GM19240 (cell line): ENCODE measurements around the gene LCP1.
"Not testable (repeated sequence)": the region's sequence is repeated elsewhere in the genome, so short reads cannot be mapped to it uniquely, and the experiment has no call there.

Source experiments
- DNase-seq: peaks from one replicate; pipeline ENCODE4 v3.0.0; 2011; ENCODE audit warnings: low spot score; ENCODE audit not compliant: insufficient read length

LCP1 gene, protein sequence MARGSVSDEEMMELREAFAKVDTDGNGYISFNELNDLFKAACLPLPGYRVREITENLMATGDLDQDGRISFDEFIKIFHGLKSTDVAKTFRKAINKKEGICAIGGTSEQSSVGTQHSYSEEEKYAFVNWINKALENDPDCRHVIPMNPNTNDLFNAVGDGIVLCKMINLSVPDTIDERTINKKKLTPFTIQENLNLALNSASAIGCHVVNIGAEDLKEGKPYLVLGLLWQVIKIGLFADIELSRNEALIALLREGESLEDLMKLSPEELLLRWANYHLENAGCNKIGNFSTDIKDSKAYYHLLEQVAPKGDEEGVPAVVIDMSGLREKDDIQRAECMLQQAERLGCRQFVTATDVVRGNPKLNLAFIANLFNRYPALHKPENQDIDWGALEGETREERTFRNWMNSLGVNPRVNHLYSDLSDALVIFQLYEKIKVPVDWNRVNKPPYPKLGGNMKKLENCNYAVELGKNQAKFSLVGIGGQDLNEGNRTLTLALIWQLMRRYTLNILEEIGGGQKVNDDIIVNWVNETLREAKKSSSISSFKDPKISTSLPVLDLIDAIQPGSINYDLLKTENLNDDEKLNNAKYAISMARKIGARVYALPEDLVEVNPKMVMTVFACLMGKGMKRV

DNA sequence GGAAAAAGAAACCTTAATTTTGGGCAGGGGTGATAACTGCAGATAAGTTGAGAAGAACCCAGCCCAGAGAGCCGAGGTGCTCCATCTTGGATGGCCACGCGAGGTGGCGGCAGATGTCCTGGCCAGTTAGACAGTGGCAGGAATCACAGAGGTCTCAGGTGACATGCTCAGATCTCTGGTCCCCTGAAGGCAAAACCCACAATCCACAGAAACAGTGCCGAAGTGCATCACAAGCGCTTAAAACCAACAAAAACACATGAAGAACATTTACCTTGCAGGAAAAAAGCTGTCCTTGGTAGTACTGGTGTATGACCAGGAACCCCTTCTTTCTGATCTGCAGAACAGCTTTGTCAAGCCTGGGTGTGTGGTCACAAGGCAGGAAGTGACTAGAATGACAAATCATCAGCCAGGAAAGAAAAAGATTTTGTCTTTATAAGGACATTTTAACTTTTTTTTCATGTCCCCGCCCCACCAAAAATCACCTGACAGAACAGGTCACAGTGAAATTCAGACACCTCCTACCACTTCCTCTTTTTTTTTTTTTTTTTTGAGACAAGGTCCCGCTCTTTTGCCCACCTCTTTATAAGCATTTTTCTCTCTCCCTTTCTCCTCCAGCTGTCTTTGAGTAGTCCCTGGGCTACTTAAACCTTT lies at the start of gene LCP1:
Gene LCP1 (minus strand): TSS at position 338 of the 651 bp plus-strand sequence. CDS start 22,515 bp downstream, outside the sequence.
- DNase-seq: no peak

DNA sequence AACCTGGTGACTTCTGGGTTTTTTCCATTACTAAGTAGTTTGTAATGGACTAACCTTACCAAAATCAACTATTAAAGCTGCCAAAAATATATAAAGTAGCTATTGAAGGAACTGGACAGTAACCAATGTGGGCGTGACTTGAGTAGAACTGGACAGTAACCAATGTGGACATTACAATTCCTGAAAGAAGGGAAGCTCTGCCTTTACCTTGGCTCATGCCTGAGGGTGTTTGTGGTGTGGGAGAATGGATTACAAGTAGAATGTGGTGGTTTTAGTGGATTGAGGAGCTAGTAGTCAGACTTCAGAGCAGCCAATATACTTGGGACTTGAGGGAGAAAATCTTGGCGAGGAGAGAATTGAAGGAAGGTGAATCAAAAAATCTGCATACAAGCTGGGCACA lies 47.3 kb upstream of the LCP1 start:
- no peak for DNase-seq

DNA sequence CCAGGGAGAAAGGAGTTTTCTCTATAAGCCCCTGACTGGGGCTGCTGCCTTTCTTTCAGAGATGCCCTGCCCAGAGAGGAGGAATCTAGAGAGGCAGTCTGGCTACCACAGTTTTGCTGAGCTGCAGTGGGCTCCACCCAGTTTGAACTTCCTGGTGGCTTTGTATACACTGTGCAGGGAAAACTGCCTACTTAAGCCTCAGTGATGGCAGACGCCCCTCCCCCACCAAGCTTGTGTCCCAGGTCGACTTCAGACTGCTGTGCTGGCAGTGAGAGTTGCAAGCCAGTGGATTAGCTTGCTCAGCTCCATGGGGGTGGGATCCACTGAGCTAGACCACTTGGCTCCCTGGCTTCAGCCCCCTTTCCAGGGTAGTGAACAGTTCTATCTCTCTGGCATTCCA lies 38.3 kb upstream of the LCP1 start:
- DNase-seq: not testable (repeated sequence)

DNA sequence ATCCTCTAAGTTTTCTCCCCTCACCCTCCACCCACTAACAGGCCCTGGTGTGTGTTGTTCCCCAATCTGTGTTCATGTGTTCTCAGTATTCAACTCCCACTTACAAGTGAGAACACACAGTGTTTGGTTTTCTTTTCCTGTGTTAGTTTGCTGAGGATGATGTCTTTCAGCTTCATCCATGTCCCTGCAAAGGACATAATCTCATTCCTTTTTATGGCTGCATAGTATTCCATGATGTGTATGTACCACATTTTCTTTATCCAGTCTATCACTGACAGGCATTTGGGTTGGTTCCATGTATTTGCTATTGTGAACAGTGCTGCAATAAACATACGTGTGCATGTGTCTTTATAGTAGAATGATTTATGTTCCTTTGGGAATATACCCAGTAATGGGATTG lies 32.8 kb upstream of the LCP1 start:
- not testable (repeated sequence) for DNase-seq

DNA sequence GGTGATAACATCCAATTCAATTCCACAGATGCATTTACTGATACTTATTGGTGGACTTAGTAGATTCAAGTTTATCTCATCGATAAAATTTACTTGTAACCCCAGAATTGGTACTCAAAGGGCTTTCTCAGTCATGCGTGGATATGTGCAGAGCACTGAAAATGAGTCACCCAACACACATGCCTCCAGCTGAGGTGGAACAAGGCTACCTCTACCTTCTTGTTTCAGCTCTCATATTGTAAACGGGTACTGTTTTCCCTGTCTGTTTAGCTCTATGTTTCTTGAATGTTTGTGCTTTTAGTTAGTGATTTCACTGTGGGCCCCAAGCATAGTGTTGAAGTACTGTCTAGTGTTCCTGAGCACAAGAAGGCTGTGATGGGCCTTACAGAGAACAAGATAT lies 31.3 kb upstream of the LCP1 start:
- DNase-seq: no peak

DNA sequence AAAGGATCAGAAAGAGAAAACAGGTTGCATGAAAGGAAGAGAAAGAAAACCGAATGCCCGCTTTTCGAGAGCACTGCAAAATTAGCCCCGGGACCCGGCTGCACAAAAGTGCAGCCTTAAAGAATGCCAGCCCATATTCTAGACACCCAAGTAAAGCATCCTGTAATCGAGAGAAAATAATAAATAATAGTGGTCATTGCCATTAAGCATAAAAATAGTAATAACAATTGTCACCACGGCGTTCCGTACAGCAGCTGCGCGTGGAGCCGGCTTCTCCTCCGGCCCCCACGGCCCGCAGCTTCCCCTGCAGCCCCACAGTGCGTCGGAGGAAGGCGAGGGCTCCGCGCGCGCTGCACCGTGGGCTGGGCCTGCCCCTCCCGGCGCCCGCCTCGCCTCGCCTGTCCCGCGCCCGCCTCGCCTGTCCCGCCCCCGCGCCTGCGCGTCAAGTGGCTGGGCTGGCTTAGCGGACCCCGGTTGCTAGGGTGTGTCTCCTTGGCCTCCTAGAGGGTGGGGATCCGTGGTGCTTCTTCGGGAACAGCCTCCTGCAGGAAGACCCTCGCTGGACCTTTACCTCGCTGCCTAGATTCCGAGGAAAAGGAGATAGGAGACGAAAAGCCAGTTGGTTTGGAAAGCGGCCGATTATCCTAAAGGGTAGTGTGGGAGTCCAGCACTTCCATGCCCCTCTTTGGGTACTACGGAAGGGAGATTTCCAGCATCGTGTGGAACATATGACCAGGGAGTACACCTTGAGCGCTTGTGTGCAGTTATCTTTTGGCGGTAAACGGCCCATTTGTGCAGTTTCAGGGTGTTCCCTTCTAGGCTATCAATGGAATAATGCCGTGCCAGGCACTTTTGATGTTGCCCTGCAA lies 29.7 kb upstream of the LCP1 start, which contains the start of gene LRRC63:
Gene LRRC63 (plus strand): TSS at position 446 of the 869 bp plus-strand sequence. CDS start 1,107 bp downstream, outside the sequence.
- peak; percentile 45 for DNase-seq

DNA sequence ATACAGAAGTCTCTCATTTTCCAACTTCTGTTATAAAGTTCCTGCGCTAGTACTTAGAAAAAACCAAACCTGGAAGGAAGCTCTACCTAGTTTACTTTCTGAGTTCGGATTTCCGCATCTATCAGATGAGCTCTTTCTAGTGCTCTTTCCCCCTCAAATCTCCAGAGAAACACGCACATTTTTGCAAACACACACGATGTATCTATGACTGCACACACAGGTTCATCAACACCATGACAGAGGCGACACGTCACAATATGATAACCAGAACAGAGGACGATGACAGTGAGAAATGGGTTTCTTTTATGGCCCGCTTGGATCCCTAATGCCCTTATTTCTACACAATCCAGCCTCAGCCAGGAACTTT lies 29.1 kb upstream of the LCP1 start:
- no peak for DNase-seq

DNA sequence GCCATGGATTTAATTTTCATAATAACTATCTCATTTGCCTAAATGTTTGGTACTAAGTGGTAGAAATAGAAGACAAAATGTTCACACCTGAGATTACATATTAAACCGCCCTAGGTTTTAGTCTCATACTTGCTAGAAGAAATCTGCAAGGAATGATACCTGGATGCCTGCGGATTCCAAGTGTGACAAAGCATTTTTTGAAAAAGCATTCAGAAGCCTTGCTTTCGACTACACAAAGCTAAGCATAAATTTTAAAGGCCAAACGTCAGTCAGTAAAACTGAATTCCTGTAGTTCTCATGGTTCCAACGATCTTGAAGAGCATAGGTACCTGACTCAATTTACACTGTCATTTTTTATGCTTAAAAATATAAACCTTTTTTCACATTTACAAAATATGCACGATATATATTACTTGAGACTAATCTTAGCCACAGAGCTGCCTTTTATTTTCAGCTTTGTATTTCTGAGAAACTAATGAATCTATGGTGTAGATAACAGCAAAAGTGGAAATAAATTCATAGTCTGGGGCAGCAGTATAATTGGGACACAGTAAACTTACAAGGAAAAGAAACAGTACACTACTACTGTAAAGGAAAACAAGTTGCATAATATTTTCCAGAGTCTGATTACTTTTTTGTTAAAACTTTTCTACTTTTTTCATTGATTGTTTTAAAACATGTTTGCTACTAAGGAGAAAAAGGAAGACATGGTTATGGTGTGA lies 28.5 kb upstream of the LCP1 start:
- no peak for DNase-seq

DNA sequence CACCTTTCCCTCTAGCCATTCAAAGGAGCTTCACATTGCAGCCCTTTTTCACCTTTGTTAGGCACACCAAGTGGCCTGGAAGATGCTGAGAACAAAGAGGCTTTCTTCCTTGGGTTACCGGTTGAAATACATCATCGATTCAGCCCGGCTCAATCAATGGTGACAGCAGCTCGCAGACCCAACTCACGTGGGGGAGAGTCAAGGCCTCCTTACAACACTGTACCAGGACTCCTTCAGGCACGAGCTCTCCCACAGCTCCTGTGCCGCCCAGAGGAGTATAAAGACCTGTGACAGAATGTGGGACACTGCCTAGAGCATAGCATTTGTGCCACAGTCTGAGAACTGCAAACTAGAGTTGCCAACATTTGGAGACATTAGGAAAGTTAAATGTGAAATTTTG lies 25.9 kb upstream of the LCP1 start:
- no peak for DNase-seq

DNA sequence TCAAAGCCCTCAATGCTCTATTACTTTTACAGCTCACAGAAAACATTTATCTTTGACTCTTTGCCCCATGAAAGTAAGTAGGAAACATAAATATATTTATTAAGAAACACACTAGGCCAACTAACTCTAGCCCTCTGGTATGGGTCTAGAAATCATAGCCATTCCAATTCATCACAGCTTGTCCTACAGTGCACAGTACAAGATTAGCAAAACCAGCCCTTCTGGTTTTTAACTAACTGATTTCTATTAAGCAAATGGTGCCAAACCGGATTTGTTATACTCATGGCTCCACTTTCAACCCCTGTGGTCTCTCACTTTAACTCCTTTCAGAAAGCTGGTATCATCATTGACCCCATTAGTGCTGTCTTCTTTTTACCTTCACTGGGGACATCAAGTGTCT lies 24.2 kb upstream of the LCP1 start:
- no peak for DNase-seq

DNA sequence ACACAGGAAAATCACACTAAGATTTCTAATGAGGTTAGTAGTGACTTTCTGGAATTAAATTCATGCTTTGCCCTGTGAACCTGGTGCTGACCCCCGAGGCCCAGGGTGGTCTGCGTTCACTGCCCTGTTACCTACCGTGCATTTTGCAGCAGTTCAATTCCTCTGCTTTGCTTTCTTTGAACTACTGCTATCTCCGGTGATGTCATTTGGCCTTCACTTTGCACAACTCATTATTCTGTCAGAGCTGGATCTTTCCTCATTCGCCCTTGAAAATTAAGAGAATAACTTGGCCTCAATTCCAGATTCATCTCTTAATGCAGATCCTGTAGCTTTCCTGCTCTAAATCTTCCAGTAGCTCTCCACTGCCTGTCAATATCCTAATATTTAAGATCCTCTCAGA lies 21.0 kb upstream of the LCP1 start:
- DNase-seq: no peak

DNA sequence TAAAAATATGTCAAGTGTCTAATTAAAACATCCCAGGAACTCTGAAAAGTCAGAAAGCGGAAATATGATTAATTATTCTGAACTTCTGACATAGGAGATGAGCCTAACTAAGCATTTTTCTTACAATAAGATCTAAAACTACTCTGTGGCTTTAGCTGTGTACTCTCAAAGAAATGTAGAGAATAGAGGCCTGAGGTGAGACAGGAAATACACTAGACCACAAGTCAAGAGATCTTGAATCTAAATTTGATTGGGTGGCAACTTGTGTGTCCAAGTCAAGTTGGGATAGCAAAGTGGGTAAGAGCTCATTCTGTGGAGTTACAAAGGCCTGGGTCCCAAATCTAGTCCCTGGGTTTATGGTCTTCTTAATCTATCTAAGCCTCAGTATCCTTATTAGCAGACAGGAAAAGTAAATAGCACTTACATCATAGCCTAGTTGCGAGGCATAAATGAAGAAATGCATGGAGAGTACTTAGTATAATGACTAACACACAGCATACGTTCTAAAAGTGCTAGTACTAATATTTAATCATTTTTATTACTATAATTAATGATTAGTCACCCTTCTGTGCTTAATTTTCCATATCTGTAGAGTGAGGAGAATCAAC lies 20.3 kb upstream of the LCP1 start:
- DNase-seq: no peak

DNA sequence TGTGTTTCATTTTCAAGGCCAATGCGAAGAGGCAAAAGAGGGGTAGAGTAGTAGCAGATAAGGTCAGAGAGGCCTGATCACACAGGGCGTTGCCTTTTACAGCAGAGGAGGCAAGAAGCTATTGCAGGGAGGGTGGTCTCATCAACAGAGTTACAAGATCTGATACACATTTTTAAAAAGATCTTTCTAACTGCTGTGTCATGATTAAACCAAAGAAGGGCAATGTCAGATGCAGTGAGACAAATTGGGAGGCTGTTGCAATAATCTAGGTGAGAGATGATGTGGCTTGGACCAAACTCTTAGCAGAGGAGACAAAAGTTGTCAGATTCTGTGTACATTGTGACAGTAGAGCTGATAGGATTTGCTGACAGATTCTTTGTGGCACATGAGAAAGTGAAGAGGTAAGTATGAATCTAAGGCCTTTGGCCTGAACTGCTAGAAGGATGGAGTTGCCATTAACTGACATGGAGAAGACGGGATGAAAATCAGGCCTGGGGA lies 16.8 kb upstream of the LCP1 start:
- DNase-seq: no peak

DNA sequence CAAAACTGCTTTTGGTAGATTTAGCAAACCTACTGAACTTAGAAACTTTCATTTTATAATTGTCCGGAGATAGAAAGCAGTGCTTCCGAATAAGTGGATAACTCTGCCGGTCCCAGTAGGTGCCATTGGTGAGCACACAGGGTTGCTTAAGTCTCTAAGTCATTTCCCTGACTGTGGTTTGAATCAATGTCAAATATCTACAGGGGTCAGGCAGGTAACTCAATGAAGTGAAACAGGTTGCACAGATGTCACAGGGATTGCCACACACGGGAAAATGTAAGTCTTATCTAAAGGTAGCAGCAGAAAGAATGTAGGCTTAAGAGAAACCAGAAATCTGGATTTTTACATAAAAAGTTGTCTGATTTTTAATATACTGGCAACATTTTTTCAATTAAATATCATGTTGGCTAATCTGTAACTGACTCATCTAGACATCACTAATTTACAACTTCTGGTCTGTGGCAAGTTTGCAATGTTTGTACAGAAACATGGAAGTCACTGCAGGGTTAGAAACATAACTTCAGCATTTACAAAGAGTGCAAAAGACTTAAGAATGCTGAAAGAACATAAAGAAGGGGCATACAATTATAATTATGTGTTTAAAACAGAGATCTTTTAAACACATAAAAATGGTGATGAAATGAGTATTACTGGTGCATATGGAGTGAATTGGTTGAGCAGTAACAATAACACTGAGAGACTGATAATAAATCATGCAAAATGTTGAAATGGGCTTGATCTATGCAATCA lies 15.5 kb upstream of the LCP1 start:
- DNase-seq: no peak

DNA sequence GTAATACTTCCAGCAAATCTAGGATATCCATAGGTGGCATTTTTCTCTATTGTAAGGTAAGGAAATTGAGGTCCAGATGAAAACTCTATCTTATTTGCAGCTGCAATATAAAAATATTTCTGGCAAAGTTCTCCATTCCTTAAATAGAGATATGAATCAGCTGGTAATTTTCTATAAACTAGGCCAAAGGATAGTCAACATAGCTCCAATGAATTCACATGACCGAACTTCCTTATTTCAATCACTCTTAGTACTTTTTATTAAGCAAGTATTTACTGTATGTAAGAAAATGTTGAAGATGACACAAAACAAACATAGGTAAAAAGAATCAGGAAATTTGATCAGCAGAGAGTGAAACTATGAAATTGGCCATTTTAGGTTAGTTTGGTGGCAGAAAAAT lies 13.0 kb upstream of the LCP1 start:
- no peak for DNase-seq

DNA sequence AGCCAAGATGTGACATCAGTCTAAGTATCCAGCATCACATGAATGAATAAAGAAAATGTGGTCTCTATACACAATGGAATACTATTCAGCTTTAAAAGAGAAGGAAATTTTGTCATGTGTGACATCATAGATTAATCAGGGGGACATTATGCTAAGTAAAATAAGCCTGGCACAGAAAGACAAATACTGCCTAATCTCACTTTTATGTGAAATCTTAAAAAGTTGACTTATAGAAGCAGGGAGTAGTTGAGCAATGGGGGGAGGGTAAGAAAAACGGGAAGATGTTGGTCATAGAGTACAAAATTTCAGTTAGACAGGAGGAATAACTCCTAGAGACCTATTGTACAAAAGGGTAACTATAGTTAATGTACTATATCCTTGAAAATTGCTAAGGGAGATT lies 10.4 kb upstream of the LCP1 start:
- no peak for DNase-seq

DNA sequence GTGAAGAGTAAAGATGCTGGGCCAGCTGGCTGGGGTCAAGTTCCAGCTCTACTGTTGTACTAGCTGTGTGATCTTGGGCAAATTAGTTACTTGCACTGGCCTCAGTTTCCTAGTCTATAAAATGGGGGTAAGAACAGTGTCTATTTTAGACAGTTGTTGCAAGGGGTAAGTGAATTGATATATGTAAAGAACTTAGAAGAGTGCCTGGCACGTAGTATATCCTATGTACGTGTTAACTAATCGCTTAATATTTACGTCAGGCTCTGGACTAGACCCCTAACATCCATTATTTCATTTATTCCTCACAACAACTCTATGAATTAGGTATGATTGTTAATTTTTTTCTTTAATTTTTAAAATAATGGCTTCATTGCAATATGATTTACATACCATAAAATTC lies 3.7 kb upstream of the LCP1 start:
- DNase-seq: no peak

DNA sequence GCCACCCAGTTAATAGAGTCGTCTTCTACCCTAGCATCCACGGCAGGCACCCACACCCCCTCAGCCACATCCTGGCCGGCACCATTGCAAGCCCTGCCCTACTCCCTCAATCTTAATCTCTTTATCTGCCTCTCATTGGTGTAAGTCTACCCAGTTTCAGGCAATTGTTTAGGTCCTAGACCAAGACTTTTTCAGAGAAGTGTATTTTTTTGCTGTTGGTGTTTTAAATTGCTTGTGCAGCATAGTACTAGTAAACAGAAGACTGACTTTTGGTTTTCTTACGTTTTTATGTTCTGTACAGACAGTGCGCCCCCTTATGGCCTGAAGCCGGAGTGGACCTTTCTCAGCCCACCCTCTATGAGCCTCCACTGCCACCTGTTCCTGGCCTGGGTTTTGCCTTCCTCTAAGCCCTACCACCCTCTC lies 2.3 kb upstream of the LCP1 start:
- DNase-seq: peak; percentile 53
